DOHH2 (cell line): ENCODE data around the gene KLF16.

Experiments
- CTCF ChIP-seq: fragments of 200-600 bp; sonication (generic); IDR thresholded peaks from one replicate; pipeline ENCODE4 v1.5.1; 2014; ENCODE audit warnings: antibody characterized with exemption, mild to moderate bottlenecking, low read depth, low read length; ENCODE audit not compliant: poor library complexity, severe bottlenecking
- EZH2phosphoT487 ChIP-seq: fragments of 200-600 bp; sonication (generic); IDR thresholded peaks from 2 replicates; pipeline ENCODE4 v1.6.1; 2017; ENCODE audit warnings: borderline replicate concordance, mild to moderate bottlenecking, antibody characterized with exemption, low read length, moderate library complexity, mixed read lengths

GRCh38 chr19:1863638-1864479 lies 480 bp upstream of the KLF16 start:
- TF ChIP-seq CTCF, result no peak
- no peak for TF ChIP-seq EZH2phosphoT487
